ENCODE measurements around the gene MED12.

Gene MED12

GRCh38 chrX:71181910-71182799, 63.8 kb downstream of the MED12 start:
- peak overlapping the region; percentile 85 for H3K4me2 ChIP-seq (ENCODE audit: low read length)
- no peaks in the 10 kb centered on the region for H3K79me2 ChIP-seq
- H2AFZ ChIP-seq: peak overlapping the region; percentile 96
- no peaks in the 10 kb centered on the region for H3K36me3 ChIP-seq (ENCODE audit: control insufficient read depth, insufficient read depth, low read length)
- H3K4me1 ChIP-seq: peaks cover 19% of the 10 kb centered on the region
- H3K4me3 ChIP-seq (ENCODE audit: low read depth, low read length): peak overlapping the region; percentile 63
- no peaks in the 10 kb centered on the region for H3K27me3 ChIP-seq (ENCODE audit: control insufficient read depth, insufficient read depth, low read length)
- no peaks in the 10 kb centered on the region for H3K9me3 ChIP-seq (ENCODE audit: control insufficient read depth, low read length)
- no peak overlapping the region for H3K9ac ChIP-seq
- H3K27ac ChIP-seq: peak overlapping the region; percentile 93
- no peak for TF ChIP-seq CTCF (IDR thresholded peaks at IDR 0.05)

GRCh38 chrX:71182871-71183270, 64.5 kb downstream of the MED12 start:
- Histone ChIP-seq H3K4me2 (ENCODE audit: low read length) (peak overlapping the region; percentile 85), H3K27me3 (ENCODE audit: control insufficient read depth, insufficient read depth, low read length) (no peaks in the 10 kb centered on the region), H3K27ac (no peak overlapping the region), H2AFZ (peak overlapping the region; percentile 96), H3K36me3 (ENCODE audit: control insufficient read depth, insufficient read depth, low read length) (no peaks in the 10 kb centered on the region), H3K79me2 (no peaks in the 10 kb centered on the region), H3K9me3 (ENCODE audit: control insufficient read depth, low read length) (no peaks in the 10 kb centered on the region), H3K4me3 (ENCODE audit: low read depth, low read length) (no peak overlapping the region), H3K4me1 (peaks cover 14% of the 10 kb centered on the region), H3K9ac (no peak overlapping the region)
- no peak for TF ChIP-seq CTCF (IDR thresholded peaks at IDR 0.05)

- Histone ChIP-seq H3K4me3 (ENCODE audit: low read depth, low read length) (no peak overlapping the region), H2AFZ (peak overlapping the region; percentile 96), H3K79me2 (no peaks in the 10 kb centered on the region), H3K27me3 (ENCODE audit: control insufficient read depth, insufficient read depth, low read length) (no peaks in the 10 kb centered on the region), H3K9ac (no peak overlapping the region), H3K4me2 (ENCODE audit: low read length) (no peak overlapping the region), H3K36me3 (ENCODE audit: control insufficient read depth, insufficient read depth, low read length) (no peaks in the 10 kb centered on the region), H3K27ac (no peak overlapping the region), H3K4me1 (peaks cover 9% of the 10 kb centered on the region), H3K9me3 (ENCODE audit: control insufficient read depth, low read length) (no peaks in the 10 kb centered on the region)
- no peak for TF ChIP-seq CTCF (IDR thresholded peaks at IDR 0.05)
Measured at GRCh38 chrX:71183341-71183740, 64.9 kb downstream of the MED12 start.

GRCh38 chrX:71184092-71184491, 65.7 kb downstream of the MED12 start:
- Histone ChIP-seq H3K9me3 (ENCODE audit: control insufficient read depth, low read length) (no peaks in the 10 kb centered on the region), H3K27me3 (ENCODE audit: control insufficient read depth, insufficient read depth, low read length) (no peaks in the 10 kb centered on the region), H2AFZ (no peak overlapping the region), H3K27ac (no peak overlapping the region), H3K9ac (no peak overlapping the region), H3K4me2 (ENCODE audit: low read length) (no peak overlapping the region), H3K79me2 (no peaks in the 10 kb centered on the region), H3K4me1 (peaks cover 7% of the 10 kb centered on the region), H3K4me3 (ENCODE audit: low read depth, low read length) (no peak overlapping the region), H3K36me3 (ENCODE audit: control insufficient read depth, insufficient read depth, low read length) (no peaks in the 10 kb centered on the region)
- TF ChIP-seq CTCF (IDR thresholded peaks at IDR 0.05): no peak
